ENCODE data around the gene GARIN5B. TPM values are rescaled to one million over a fixed set of nuclear protein-coding genes. Genes with fewer than 3 reads are reported as not detected.

Gene GARIN5B
- total and polyA plus RNA-seq, 2 of the 8 experiments (the other 6 are each of a cell fraction or from before 2014, with no cell fraction given), result 0.03 TPM; not detected in 1

- TF ChIP-seq RFX5 (IDR thresholded peaks at IDR 0.05; ENCODE audit: borderline replicate concordance, low read depth, low read length), result no peak
- TF ChIP-seq RBBP5 (IDR thresholded peaks at IDR 0.05; ENCODE audit: borderline replicate concordance, low read depth, low read length), result no peak
- TF ChIP-seq MAX (IDR thresholded peaks at IDR 0.05), result no peak
- no peak for TF ChIP-seq MAFK (IDR thresholded peaks at IDR 0.05; ENCODE audit: low read depth, low read length)
- no peak for TF ChIP-seq NRF1 (IDR thresholded peaks at IDR 0.05; ENCODE audit: low read depth, low read length)
- TF ChIP-seq KDM4A (IDR thresholded peaks at IDR 0.05; ENCODE audit: low read depth, low read length, severe bottlenecking), result no peak
- TF ChIP-seq CBX5 (IDR thresholded peaks at IDR 0.05; ENCODE audit: low read depth, low read length), result no peak
Measured at GRCh38 chr19:55382522-55383054, 19.5 kb upstream of the GARIN5B start (continued).

All from H1 (cell line).